Measurements from ENCODE around the gene OR8D2. TPM values are rescaled to one million over a fixed set of nuclear protein-coding genes. Genes with fewer than 3 reads are reported as not detected.

OR8D2 gene
- polyA plus RNA-seq, 2 of the 4 experiments (the other 2 are of a cell fraction) = not detected

DNA sequence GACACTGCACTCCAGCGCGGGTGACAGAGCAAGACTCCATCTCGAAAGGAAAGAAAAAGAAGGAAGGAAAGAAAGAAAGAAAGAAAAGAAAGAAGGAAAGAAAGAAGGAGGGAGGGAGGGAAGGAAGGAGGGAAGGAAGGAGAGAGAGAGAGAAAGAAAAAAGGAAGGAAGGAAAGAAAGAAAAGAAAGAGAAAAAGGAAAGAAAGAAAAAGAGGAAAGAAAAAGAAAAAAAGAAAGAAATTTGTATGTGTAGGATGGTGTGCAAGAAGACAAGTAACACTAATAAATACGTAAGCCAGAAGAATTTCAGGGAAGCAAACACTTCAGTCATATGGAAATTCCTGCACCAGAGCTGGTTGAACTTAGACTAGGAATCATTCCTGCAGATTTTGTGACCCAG, 6.9 kb downstream of the OR8D2 start (continued):
- no peak for TF ChIP-seq FOXS1 (CRISPR knock-in tag; IDR thresholded peaks at IDR 0.05)
- no peak for TF ChIP-seq MYC (IDR thresholded peaks at IDR 0.05; ENCODE audit: borderline replicate concordance, low read length)
- TF ChIP-seq, protein P1, sequence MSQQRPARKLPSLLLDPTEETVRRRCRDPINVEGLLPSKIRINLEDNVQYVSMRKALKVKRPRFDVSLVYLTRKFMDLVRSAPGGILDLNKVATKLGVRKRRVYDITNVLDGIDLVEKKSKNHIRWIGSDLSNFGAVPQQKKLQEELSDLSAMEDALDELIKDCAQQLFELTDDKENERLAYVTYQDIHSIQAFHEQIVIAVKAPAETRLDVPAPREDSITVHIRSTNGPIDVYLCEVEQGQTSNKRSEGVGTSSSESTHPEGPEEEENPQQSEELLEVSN (IDR thresholded peaks at IDR 0.05; ENCODE audit: borderline replicate concordance, low read depth) = no peak

DNA sequence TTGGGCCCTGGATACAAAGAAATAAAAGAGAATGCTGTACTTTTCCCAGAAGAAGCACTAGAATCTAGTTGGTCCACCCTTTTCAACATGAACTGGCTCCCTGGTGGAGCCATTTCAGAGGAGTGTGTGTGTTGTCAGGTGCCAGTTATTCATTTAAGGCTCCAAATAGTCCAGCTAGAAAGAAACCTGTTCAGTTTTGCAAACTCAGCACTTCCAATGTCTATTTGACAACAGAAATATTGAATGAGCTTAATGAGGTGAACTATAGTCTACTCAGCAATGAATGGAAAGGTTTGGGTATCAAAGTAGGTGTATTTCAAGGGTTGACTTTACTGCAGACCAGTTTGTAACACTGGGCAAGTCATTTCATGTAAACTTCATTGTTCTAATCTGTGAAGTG, 8.3 kb downstream of the OR8D2 start:
- peak; percentile 82 for TF ChIP-seq MAFK (IDR thresholded peaks at IDR 0.05; ENCODE audit: partially characterized antibody)
- no peak for TF ChIP-seq KDM1A (IDR thresholded peaks at IDR 0.05; ENCODE audit: low read depth)
- no peak overlapping the region for H3K4me2 ChIP-seq
- H3K27ac ChIP-seq = no peak overlapping the region
- H3K4me1 ChIP-seq = no peaks in the 10 kb centered on the region
- H3K9me3 ChIP-seq = no peaks in the 10 kb centered on the region
- CTCF ChIA-PET = no interaction called here
- H3K4me3 ChIP-seq = no peak overlapping the region
- no peak for FAIRE-seq
- no peak for ATAC-seq
- POLR2A ChIA-PET = interaction anchor here (0.5 kb wide), 1 partner anchor 56 kb away, joined by 5 read pairs; no protein-coding TSS in a partner anchor
- DNase-seq (ENCODE audit: low read depth in 1 of 2, low spot score in 1 of 2) = no peak

DNA sequence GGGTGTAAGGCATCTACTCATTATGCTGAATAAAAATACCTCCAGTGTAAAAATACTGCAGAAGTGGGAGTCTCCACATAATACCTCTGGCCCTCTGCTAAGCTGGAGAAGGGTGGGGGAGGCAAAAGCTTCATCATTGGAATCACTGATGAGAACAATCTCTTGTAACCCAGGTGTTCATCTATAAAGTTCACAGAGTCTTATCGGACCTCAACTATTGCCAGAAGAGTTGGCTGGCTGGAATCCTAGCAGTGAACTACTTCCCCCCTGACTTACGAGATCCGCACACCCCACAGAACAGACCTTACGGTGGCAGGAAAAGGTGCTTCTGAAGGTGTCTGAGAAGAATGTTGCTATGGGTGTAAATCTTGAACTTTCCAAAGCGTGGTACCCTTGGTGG, 8.7 kb downstream of the OR8D2 start:
- WGBS (ENCODE audit: missing lambda C conversion rate) = 72% methylated on average over 5 of the region's 5 CpGs
- CTCF ChIA-PET = no interaction called here
- POLR2A ChIA-PET = no interaction called here
- TF ChIP-seq ZSCAN20 (CRISPR knock-in tag; IDR thresholded peaks at IDR 0.05) (no peak), TP53 (CRISPR knock-in tag; IDR thresholded peaks at IDR 0.05) (no peak), HOXB5 (CRISPR knock-in tag; IDR thresholded peaks at IDR 0.05) (no peak), HDAC2 (IDR thresholded peaks at IDR 0.05) (no peak)
- TF ChIP-seq, protein P2, sequence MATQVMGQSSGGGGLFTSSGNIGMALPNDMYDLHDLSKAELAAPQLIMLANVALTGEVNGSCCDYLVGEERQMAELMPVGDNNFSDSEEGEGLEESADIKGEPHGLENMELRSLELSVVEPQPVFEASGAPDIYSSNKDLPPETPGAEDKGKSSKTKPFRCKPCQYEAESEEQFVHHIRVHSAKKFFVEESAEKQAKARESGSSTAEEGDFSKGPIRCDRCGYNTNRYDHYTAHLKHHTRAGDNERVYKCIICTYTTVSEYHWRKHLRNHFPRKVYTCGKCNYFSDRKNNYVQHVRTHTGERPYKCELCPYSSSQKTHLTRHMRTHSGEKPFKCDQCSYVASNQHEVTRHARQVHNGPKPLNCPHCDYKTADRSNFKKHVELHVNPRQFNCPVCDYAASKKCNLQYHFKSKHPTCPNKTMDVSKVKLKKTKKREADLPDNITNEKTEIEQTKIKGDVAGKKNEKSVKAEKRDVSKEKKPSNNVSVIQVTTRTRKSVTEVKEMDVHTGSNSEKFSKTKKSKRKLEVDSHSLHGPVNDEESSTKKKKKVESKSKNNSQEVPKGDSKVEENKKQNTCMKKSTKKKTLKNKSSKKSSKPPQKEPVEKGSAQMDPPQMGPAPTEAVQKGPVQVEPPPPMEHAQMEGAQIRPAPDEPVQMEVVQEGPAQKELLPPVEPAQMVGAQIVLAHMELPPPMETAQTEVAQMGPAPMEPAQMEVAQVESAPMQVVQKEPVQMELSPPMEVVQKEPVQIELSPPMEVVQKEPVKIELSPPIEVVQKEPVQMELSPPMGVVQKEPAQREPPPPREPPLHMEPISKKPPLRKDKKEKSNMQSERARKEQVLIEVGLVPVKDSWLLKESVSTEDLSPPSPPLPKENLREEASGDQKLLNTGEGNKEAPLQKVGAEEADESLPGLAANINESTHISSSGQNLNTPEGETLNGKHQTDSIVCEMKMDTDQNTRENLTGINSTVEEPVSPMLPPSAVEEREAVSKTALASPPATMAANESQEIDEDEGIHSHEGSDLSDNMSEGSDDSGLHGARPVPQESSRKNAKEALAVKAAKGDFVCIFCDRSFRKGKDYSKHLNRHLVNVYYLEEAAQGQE (IDR thresholded peaks at IDR 0.05) = no peak
- Histone ChIP-seq H3K9me3 (no peaks in the 10 kb centered on the region), H3K4me2 (no peak overlapping the region), H3K4me1 (no peaks in the 10 kb centered on the region), H3K4me3 (no peak overlapping the region), H3K27ac (no peak overlapping the region)
- FAIRE-seq = no peak
- no peak for DNase-seq (ENCODE audit: low read depth in 1 of 2, low spot score in 1 of 2)
- ATAC-seq = no peak

GRCh38 chr11:124310721-124311120, 9.3 kb downstream of the OR8D2 start:
- ChIA-PET CTCF (no interaction called here), POLR2A (no interaction called here)
- DNase-seq (ENCODE audit: low read depth in 1 of 2, low spot score in 1 of 2) (no peak), ATAC-seq (no peak), FAIRE-seq (no peak)
- Histone ChIP-seq H3K4me1 (no peaks in the 10 kb centered on the region), H3K9me3 (no peaks in the 10 kb centered on the region), H3K27ac (no peak overlapping the region), H3K4me3 (no peak overlapping the region), H3K4me2 (no peak overlapping the region)
- TF ChIP-seq MAFK (IDR thresholded peaks at IDR 0.05; ENCODE audit: partially characterized antibody) (no peak), TFCP2L1 (CRISPR knock-in tag; IDR thresholded peaks at IDR 0.05) (no peak), EHMT2 (IDR thresholded peaks at IDR 0.05; ENCODE audit: low read depth) (no peak), ZNF302 (CRISPR knock-in tag; IDR thresholded peaks at IDR 0.05) (no peak), HOXA7 (CRISPR knock-in tag; IDR thresholded peaks at IDR 0.05) (no peak), JUN (IDR thresholded peaks at IDR 0.05) (no peak), HOXB13 (CRISPR knock-in tag; IDR thresholded peaks at IDR 0.05; ENCODE audit: low read depth) (no peak), SREBF2 (IDR thresholded peaks at IDR 0.05) (no peak), FOXS1 (CRISPR knock-in tag; IDR thresholded peaks at IDR 0.05) (no peak), POLR2A (IDR thresholded peaks at IDR 0.05; ENCODE audit: low read length) (no peak), ATOH8 (CRISPR knock-in tag; IDR thresholded peaks at IDR 0.05; ENCODE audit: low read depth) (no peak), ZC3H11A (IDR thresholded peaks at IDR 0.05) (no peak), HDAC2 (IDR thresholded peaks at IDR 0.05) (no peak), NPAS2 (CRISPR knock-in tag; IDR thresholded peaks at IDR 0.05; ENCODE audit: borderline replicate concordance) (no peak), ESRRA (IDR thresholded peaks at IDR 0.05; ENCODE audit: borderline replicate concordance, low read length) (no peak), CBX2 (IDR thresholded peaks at IDR 0.05; ENCODE audit: borderline replicate concordance, low read depth) (no peak), SMC3 (IDR thresholded peaks at IDR 0.05) (no peak), HES2 (IDR thresholded peaks at IDR 0.05) (no peak)
- TF ChIP-seq, protein P3, sequence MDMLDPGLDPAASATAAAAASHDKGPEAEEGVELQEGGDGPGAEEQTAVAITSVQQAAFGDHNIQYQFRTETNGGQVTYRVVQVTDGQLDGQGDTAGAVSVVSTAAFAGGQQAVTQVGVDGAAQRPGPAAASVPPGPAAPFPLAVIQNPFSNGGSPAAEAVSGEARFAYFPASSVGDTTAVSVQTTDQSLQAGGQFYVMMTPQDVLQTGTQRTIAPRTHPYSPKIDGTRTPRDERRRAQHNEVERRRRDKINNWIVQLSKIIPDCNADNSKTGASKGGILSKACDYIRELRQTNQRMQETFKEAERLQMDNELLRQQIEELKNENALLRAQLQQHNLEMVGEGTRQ (IDR thresholded peaks at IDR 0.05) = no peak

Measured in A549 (cell line).